Activated naive CD4-positive, alpha-beta T cell (primary cell): ENCODE results near the gene SYT12.
"Not testable (repeated sequence)": the region's sequence is repeated elsewhere in the genome, so short reads cannot be mapped to it uniquely, and the experiment has no call there.

Experiments
- DNase-seq, 4 experiments: peaks; one replicate each; lab custom pipeline; 2025; lab: John Stamatoyannopoulos, UW

SYT12 gene

GRCh38 chr11:66996609-66997273 lies 26.2 kb upstream of the SYT12 start:
- no peak for DNase-seq

GRCh38 chr11:66999555-66999954 lies 23.4 kb upstream of the SYT12 start:
- no peak for DNase-seq

DNA sequence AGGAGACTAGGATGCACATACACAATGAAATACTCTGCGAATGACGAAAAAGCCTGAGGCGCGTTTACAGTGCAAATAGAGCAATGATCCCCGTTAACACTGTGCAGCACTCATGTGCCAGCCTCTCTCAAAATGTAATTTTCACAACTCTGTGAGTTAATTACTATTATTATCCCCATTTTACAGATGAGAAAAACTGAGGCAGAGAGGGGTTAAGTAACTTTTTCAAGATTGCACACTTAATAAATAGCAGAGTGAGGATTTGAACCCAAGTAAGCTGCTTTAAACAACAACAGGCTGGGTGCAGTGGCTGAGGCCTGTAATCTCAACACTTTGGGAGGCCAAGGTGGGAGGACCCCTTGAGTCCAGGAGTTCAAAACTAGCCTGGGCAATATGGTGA lies 21.6 kb upstream of the SYT12 start:
- no peak for DNase-seq

DNA sequence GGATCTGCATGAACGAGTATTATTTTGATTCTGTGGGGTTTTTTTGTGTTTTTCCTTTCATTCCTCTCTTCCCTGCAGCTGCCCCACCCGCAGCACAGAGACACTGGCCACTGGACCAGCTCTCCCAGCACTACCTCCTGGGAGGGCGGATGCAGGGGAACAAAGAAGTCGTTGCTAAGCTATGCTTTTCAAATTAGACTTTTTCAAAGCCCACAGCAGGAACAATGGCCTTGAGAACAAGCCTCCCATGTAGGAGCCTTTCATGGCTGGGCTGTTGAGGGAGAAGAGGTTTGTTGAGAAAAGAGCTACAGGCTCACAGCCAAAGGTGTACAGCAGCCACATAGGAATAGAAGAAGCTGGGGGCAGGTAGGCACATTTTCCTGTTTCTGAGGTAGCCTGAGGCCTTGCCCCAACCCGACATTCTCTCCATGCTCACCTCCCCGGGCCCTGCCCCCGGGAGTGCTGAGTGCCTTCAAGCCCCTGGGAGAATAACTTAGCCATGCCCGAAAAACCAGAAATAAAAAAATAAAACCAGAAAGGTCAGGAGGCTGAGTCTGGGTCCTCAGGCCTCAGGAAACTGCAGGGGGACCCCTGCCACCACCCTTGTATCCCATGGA lies 20.5 kb upstream of the SYT12 start:
- no peak for DNase-seq

DNA sequence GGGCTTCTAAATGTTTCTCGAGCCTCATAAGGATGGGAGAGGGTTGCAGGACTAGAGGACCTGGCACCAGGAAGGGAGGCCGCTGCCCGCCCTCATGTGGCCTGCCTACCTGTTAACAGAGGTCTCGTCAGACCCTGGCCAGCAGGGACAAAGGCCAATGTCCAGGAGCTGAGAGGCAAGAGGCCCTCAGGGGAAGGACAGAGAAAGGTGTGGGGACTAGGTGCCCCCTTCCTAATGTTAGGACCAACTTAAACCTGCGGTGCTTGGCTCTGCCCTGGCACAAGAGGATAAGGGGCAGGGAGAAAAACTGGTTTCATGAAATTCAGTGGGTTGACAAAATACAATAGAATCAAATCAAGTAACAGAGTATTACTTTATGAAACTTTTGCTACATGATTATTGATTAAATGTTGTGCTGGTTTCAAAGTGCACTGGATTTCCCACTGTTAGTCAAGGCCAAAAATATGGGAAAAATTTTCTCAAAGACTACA lies 20.0 kb upstream of the SYT12 start:
- no peak for DNase-seq

DNA sequence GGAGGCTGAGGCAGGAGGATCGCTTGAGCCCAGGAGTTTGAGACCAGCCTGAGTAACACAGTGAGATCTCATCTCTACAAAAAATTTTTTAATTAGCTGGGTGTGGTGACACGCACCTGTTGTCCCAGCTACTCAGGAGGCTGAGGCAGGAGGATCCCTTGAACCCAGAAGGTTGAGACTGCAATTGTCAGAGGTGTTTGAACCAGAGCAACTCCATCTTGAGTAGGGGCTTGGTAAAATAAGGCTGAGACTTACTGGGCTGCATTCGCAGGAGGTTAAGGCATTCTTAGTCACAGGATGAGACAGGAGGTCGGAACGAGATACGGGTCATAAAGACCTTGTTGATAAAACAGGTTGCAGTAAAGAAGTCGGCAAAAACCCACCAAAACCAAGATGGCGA lies 17.7 kb upstream of the SYT12 start:
- not testable (repeated sequence) for DNase-seq

GRCh38 chr11:67006029-67006884 lies 16.7 kb upstream of the SYT12 start:
- no peak for DNase-seq

DNA sequence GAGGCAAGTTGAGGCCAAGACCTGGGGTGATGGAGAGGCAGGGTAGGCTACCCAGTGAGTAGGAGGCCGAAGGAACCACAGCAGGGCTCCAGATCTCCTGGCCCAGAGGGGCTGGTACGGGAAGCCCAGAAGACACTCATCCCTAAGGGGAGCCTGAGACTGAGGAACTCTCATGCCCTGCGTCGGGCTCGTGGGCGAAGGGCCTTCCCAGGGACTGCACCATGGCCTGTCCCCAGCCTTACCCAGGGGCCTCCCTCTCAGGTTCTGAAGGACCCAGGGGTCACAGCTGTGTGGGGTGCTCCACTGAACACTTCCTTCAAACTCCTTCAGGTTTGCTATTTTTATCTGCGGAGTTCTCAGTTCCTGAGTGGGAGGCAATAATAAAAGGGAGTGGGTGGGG lies 15.8 kb upstream of the SYT12 start:
- DNase-seq: no peak

DNA sequence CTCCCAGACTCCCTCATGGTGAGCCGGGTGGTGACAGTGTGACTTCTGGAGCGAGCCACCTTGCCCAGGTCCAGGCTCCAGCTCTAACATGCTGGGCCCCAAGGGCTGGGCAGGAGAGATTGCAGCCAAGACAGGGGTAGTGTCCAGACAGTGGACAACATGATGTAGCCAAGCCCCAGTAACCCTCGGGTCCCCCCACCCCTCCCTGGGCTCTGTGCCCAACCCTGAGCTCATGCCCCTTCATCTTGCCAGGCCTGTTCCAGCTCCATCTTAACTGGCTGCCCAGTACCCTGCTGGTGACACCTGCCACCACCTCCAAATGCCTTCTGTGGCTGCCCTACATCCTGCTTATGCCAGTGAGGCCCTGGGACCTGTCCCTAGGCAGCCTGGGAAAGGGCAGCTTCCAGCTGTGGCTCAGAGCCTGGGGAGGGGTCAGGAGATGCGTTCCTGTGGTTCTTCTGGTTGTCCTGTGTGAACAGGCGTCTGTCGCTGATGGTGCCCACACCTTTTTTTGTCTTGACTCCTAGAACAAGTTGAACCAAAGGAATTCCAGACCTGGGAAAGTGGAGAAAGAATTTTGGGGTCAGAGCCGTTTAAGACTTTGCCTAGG lies 12.5 kb upstream of the SYT12 start:
- DNase-seq: no peak

DNA sequence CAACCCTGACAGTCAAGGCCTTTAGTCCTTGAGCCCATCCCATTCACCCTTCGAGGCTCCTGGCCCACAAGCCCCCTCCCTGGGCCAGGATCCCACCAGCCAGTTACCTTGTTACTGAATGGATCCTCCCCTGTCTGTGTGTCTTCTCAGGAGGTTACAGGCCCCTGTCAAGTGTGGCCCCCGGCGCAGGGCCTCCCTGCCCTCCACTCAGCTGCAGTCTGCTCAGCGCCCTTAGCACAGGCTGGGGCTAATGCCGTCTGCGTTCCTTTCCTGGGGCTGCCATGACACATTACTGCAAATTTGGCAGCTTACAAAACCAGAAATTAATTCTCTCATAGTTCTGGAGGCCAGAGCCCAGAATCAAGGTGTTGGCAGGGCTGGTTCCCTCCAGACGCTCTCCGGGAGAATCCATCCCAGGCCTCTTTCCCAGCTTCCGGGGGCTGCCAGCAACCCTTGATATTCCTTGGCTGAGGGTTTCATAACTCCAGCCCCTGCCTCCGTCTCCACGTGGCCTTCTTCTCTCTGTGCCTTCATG lies 9.4 kb upstream of the SYT12 start:
- DNase-seq: no peak

DNA sequence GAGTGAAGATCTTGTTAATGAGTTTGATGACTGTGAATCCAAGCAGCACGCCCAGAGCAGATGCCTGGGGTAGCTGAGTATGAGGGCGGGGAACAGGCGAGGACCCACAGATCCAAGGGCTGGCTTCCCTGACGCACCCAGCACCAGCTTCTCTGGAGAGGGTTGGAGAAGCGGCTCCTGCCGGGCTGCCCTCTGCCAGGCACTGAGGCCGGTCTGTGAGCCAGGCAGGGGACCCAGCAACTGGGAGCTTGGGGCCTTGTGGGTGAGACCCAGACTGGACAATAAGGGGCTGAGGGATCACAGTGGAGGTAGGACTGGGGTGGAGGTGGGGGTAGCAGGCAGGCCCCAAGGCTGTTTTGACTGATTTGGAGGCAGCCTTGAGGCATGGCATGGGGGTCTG lies 8.6 kb upstream of the SYT12 start:
- no peak for DNase-seq

DNA sequence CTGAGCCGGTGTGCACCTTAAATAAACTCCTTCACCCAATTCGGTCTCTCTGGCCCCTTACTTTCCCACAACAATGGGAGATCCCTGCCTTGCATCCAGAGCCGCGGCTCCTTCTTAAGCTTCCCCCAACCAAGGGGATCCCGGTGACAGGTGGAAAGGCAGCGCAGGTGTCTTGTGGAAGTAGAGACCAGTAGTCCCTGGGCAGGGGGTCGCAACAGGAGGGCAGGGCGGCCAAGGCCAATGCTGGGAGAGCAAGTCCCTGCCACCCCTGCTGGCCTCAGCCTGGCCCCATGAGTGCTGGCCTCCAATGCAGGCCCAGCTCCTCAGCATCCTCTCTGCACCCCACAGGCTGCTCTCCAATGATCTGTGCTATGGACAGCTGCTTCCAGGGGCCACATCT lies 7.9 kb upstream of the SYT12 start:
- DNase-seq: no peak

- no peak for DNase-seq
Measured at GRCh38 chr11:67016550-67016949, 6.4 kb upstream of the SYT12 start.

DNA sequence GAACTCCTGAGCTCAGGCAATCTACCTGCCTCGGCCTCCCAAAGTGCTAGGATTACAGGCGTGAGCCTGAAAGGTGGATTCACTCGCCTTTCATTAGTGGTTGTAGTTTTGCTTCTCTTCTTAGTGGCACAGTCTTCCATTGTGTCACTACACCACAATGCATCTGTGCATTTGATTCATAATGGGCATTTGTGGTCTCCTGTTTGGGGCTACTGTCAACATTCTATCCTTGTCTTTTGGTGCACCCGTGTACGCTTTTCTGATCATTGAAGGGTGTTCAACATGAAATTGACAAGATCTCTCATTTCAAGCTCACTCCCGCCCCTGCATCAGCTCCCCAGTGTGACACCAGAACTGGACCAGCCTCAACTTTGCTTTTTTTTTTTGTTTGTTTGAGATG lies 2.0 kb upstream of the SYT12 start:
- DNase-seq: no peak

DNA sequence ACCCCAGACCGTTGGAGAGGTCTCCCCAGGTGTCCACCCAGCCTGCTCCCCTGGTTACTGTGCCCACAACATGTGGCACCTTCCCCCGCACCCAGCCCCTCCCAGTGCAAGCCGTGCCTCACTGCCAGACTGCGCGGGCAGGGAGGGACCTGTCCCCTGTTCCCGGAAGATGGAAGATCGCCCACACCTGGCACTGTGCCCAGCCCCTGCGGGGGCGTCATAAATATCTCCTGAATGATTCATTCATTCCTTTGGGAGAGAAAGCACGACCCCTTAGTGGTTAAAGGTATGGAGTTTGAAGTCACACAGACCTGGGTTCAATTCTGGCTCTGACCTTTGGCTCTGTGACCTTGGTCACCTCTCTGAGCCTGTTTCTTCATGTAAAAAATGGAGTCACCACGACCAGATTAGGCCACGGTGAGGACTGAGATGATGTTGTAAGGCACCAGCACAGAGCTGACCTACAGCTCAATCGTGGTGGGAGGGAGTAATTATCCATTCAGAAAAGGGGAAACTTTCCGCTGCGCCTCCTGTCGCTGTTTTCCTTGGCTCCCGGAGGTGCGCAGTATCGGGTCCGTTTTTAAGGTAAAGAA lies 497 bp upstream of the SYT12 start:
- no peak for DNase-seq

DNA sequence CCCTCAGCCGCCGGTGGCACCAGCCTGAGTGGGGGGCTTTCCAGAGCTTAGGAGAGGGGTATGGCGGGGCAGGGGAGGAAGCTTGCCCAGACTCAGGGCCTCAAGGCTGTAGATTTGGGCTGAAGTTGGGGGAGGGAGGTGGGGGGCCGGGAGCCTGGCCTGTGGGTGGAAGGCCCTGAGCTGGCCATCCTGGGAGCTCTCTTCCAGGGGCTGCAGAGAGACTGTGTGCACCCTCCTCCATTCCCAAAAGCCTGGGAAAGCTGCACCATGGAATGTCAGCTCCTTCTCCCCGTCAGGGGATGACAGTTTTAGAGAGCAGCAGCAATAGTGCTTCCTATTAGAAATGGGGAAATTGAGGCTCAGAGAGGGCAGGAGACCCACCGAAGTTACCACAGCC lies 1.0 kb downstream of the SYT12 start:
- no peak for DNase-seq

DNA sequence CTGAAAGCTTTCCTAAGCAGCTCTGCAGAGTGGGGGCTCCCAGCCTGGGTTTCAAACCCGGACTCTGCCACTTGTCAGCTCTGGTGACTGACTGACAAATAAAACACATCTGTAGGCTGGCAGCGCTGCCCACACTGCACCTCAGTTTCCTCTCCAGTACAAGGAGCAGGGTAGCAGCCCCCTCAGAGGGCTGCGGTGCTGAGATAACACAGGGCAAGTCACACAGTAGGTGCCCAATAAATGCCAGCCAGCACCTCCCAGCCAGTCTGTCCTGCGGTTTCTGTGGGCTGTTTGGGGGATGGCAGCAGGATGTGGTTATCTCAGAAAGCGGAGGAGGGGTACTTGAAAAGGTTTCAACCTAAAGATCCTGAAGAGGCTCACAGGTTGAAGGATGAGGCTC lies 1.5 kb downstream of the SYT12 start:
- DNase-seq: peak in 1 of 4 experiments; percentile 24

DNA sequence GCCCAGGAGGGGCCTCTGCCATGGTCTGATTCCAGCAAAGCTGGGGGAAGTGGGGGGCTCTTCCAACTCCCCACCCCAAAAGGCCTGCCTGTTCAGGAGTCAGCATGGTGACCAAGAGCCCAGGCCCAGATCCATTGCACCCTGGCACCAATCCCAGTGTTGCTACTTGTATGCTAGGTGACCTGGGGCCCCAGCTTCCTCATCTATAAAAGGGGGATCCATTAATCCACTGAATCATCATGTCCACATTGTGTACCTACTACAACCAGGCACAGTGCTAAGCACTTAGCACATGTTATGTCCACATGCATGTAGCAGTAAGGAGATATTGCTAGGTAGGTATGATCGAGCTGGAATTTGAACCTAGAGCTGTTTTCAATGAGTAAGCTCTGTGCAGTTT lies 2.0 kb downstream of the SYT12 start:
- no peak for DNase-seq

DNA sequence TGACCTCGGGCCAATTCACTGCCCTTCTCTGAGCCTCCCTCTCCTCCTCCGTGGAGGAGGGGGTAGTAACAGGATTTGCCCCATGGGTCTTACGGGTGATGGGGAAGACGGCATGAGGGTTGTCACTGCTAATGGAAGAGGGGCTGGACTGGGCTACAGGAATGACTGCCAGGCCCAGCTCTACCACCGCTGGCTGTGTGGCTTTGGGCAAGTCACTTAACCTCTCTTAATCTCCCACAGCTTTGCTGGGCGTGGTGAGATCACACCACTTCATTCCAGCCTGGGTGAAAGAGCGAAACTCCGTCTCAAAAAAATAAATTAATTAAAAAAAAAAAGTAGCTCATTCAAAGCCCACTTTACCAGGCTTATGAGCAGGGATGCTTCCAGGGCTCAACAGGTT lies 2.8 kb downstream of the SYT12 start:
- DNase-seq: no peak

DNA sequence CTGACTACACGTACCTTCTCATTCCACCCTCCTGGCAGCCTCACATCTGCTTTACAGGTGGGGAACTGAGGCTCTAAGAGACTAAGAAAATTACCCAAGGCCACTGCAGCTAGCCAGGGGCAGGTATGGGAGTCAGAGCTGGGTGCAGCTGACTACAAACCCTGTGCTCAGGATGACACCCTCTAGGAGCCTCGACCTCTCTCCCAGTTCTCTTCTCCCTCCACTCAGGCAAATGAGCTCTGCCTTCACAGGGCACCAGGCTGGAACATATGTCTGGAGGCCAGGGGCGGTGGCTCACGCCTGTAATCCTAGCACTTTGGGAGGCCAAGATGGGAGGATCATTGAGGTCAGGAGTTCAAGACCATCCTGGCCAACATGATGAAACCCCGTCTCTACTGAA lies 4.0 kb downstream of the SYT12 start:
- no peak for DNase-seq

DNA sequence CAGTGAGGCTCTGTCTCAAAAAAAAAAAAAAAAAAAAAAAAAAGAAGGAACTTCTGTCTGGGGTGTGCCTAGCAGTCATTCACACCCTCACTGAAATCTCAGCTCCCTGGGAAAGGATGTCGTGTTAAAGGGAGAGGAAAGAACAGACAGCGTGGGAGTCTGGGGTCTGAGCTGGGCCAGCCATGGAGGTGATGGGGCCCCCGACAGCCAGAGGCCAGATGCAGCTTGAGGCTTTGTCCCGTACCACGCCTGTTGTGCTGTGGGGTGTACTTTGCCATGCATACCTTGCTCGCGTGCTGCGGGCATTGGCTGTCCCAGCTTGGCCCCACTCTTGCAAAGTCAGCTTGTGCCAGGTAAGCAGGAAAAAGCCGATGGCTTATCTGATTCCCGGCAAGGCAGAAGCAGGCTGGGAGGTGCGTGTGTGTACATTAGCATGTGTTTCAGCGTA lies 4.6 kb downstream of the SYT12 start:
- DNase-seq: no peak
